GM18907 (cell line): ENCODE data around the gene MPRIP.
"Not testable (repeated sequence)": the region's sequence is repeated elsewhere in the genome, so short reads cannot be mapped to it uniquely, and the experiment has no call there.

Source experiments
- ATAC-seq: cut with Tn5 transposase; IDR thresholded peaks from one replicate; pipeline ENCODE4 v1.9.1; 2021; ENCODE audit warnings: mild to moderate bottlenecking, moderate library complexity; ENCODE audit not compliant: unreplicated experiment

Gene MPRIP

GRCh38 chr17:17122781-17123483 is 80.7 kb downstream of the MPRIP start:
- ATAC-seq = no peak

DNA sequence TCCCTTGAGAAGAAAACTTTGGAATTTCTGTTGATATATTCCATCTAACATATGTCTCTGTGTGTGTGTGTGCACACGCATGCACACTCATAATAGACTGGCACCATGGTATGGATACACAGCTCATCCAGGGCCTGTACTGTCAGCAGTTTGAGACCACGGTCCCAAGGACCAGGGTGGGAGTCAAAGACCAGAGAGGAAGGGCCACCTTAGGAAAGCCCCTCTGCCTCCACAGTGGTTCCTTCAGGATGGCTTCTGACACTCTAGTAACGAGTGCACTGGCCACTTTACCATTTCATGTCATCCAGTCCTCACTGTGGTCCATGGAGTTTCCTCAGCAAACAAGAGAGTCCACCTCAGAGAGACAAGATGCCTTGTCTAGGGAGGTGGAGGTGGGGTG is 82.1 kb downstream of the MPRIP start:
- no peak for ATAC-seq

DNA sequence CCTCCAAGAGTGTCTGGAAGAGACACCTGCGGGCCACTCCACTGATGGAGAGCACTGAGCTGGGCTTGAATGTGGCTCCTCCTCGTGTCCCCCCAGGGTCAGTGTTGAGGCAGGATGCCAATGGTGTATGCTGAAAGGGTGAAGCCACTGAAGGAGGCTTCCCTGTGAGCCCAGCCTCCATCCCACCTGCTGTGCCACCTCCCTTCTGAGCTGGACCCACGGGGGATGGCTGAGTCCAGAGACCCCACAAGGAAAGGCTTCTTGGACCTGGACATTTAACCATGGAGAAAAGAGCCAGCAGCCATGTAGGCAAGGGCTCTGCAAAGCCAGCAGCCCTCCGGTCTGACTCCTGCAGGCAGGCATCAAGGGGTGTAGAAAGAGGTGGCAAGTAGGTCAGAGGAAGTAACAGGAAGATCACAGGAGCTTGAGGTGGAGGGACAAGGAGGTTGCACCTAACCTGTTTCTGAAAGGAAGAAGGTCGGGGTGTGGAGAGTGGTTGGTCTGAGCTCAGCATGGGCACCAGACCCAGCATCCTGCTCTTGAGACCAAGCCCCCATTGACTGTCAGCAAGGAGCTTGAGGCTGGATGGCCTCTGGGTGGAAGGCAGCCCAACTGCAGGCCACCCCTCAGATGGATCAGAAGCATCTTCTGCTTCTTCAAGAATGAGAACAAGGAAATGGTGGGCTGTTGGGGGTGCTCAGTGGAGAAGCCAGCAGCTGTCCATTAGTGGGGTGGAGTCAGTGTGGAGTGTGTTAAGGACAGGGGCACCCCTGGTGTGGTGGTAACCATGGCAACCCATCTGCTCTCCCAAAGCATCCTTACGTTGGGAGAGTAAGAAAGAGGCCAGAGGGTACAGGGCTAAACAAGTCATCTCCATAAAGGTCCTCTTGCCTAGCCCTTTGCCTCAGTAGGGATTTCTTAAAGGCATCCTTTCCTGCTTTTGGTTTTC is 83.2 kb downstream of the MPRIP start:
- ATAC-seq = no peak

- no peak for ATAC-seq
These were observed 84.2 kb downstream of the MPRIP start for GRCh38 chr17:17126131-17127110.

DNA sequence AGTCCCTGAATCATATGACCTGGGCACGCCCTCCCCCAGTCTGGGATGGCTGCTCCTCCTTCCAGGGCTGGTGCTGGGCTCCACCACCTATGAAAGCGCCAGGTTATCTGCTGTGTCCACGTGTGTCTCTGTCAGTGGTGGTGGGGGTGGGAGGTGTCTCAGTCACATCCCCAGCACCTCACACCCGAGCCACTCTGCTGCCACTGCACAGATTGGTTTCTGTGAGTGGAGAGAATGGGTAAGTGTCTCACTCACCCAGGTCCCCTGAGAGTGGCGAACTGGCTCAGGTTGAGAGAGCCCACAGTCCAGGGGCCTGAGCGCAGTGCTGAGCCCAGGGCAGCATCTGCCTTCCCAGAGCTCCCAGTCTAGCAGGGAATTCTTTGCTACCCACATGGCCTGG is 84.9 kb downstream of the MPRIP start:
- no peak for ATAC-seq

DNA sequence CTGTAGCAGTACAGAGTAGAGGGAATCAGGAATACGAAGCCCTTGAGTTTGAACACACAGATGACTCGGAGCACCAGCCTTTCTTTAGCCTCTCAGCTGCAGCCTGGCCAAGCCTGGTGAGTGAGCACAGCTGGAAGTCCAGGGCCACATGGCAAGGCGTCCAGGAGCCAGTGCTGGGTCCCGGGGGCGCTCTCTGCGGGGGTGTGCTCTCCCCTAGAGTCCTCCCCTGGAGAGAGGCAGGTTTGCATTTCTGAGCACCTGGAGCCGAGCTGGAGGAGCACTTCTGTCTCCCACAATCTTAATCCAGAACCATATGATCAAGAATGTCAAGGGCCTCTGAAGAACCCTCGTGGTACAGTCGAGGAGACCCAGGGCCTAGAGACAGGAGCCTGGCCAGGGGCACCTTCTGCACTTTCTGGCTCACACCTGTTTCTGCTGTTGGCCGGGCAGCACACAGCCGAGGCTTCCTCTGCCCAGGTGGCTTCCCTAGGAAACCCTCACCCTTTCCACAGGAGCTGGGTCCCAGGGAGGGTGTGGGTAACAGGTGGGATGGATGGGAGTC is 85.6 kb downstream of the MPRIP start:
- ATAC-seq = no peak

DNA sequence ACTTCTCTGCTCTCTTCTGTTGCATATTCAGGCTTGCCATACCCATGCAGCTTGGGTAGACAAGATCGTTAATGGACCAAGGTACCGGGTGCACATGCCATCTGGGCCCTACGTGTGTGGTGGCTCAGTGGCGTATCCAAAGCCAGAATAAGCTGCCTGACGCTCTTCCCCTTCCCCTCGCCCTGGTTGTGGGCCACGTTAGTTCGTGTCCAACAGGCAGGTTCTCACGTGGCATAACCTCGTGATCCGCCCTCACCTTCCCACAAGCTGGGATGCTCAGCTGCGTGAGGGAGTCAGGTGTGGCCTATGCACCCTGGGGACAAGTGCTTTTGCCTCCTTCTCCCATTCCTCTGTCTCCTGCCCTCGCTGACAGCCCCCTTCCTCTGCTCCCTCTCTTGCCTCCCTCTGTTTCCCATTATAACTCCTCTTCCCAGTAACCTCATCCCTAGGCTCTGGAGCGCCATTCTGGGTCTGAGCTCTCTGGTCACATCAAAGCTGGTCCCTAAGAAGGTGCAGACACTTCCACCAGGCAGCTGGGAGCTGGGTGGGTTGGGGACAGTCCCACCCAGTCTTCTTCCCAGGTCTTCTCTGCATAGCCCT is 86.3 kb downstream of the MPRIP start:
- no peak for ATAC-seq

DNA sequence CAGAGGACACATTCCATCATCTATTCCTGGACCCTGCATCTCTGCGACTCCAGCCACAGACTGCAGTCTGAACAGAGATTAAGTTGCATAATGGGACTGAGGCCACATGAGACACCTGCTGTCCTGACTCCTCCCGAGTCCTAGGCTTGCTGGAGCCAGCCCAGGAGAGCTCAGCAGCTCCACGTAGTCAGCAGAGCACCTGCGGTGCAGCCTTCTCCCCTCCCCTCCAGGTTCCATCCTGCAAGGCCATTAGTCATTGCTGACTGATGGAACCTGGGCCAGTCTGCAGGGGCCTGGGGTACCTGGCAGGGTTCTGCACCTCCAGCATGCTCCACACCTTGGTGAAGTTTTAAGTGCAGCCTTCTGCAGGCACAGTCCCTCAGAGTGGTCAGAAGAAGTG is 87.2 kb downstream of the MPRIP start:
- ATAC-seq = no peak

- no peak for ATAC-seq
These were observed 88.0 kb downstream of the MPRIP start for GRCh38 chr17:17130077-17130844.

DNA sequence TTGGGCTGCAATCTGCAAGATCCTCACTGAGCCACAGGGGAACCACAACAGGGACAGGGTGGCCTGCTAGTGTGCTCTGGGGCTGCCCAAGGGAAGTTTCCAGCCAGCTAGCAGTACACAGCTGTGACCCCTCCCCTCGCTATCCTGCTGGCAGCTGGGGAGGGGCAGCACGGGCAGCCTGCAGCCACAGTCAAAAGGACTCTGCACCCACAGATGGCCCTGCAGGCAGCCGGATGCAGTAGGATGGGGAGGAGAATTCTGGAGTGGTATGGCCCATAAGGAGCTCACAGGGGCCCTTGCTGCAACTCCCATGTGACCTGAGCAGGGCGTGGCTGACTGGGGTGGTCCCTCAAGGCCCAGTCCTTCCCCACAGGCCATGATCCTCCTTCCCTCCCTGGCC is 89.6 kb downstream of the MPRIP start:
- ATAC-seq = no peak

DNA sequence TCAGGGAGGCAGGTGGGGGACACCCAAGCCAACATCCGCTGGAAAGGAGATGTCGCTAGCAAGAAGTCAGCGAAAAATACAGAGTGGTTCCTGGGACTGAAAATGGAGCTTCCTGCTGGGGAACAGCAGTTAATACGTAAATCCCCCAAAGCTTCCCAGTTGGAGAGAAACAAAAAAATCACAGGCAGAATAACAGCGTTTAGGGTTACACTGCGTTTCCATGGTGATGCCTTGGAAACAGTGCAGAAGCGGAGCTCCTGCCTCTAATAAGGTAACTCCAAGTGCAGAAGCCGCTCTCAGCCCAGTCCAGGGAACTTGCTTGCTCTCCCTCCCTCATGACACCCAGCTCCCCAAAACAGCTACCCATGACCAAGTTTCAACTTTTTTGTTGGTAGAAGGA is 90.5 kb downstream of the MPRIP start:
- ATAC-seq = no peak

DNA sequence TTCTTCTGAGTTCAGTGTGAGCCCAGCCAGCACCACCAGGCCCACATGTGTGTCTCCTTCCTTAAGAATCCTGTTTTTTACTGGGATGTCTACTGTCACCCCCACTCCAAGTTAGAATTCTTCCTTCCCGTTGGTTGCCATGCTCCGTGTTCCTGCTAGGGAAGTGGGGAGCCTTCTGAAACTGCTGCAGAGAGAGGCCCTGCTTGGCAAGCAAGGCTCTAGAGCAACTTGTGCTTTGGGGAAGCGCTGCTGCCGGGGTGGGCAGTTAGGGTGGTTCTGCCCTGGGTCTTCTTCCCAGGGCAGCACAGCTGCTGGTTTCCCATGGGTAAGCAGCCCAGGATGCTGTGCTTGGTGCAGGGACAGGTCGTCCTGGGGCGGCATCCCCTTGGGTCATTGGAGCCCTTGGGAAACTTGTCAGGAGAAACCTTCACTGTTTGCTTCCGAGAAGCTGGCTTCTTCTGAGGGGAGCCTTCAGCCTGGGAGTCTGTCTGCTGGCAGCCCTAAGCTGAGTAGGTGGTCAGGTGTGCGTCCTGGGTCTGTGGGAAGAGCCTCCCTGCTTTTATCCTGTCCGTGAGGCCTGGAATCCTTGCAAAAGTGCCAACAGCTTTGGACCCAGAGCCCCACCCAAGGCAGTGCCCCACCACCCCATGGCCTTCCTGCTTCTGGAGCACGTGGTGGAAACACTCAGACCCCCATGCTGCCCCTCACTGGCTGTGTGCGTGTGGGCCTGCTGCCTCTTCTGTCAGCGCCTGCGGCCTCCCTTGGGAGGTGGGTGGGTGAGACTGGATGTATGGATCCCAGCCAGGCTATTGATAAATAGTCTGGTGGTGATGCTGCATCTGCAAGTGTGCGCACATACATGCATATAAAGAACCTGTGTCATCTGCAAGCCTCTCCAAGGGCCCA is 92.0 kb downstream of the MPRIP start:
- no peak for ATAC-seq

DNA sequence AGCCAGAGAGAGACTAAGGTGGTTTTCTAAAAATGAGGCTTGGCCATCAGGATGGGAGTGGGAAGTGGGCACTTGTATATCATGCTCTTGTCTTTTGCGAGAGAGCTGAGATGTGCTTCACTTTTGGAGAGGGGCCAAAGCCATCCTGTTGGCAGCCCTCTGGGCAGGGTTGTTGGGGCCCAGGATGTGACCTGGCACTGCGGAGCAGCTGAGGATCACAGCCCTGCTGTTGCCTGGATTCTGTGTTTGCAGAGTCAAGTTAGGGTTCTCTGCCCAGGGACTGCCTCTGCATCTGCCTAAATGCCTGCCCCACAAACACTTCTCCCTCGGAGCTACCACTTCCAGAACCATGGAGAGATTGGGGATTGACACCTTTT is 92.7 kb downstream of the MPRIP start:
- ATAC-seq = no peak

DNA sequence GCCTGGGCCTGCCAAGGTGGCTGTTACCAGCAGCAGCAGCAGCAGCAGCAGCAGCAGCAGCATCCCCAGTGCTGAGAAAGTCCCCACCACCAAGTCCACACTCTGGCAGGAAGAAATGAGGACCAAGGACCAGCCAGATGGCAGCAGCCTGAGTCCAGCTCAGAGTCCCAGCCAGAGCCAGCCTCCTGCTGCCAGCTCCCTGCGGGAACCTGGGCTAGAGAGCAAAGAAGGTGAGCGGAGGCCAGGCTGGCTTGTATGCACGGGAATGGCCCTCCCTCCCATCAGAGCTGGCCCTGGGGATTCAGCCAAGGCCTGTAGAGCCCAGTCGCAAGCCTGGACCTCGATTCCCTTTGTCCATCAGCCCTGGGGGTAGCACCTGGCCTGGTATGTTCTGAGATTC is 94.0 kb downstream of the MPRIP start:
- not testable (repeated sequence) for ATAC-seq

DNA sequence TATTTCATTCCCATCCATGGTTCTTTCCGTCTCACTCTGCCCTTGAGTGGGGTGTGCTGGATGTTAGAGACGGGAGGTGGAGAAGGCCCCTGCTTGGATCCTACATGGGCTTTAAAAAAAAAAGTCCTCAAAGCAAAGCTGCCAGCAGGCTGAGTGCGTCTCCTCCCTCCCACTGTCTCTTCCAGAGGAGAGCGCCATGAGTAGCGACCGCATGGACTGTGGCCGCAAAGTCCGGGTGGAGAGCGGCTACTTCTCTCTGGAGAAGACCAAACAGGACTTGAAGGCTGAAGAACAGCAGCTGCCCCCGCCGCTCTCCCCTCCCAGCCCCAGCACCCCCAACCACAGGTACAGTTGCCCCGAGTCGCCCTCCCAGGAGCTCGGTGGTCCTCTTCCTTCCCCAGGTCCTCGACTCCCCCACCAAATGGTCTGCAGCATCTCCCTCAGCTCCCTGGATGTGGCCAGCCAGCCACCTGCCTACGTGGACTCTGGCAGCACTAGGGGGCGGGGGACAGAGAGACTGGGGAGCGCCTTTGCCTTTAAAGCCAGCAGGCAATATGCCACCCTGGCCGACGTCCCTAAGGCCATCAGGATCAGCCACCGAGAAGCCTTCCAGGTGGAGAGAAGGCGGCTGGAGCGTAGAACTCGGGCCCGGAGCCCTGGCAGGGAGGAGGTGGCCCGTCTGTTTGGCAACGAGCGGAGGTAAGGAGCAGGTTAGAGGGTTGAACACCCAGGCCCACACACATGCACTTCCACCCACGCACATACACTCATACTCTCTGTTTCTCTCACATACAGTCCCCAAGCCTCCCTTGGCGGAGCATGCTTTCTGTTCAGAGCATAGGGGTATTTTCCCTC is 95.7 kb downstream of the MPRIP start:
- no peak for ATAC-seq

GRCh38 chr17:17139972-17140589 is 97.8 kb downstream of the MPRIP start:
- no peak for ATAC-seq

DNA sequence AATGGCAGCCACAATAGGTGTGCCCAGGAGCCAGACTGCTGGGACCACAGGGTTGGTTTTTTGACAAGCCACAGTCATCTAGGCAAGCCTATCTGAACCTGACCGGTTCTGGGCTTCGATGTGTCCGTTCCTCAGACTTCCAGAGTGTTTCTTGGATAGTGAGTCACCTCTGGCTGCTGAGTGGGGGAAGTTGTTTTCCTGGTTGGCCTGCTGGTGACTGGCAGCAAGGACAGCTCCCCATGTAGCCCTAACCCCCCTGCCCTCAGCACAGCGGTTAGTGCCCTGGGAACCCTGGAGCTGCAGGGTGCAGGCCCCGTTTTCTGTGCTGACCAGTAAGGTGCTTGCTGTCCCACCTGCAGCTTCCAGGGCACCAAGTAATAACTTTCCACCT is 98.3 kb downstream of the MPRIP start:
- ATAC-seq = no peak
